ENCODE data around the gene GPX4. TPM values are rescaled to one million over a fixed set of nuclear protein-coding genes. Genes with fewer than 3 reads are reported as not detected.
A peak's percentile ranks its signal among the peaks of the same experiment; 100 is the strongest.
"Not testable (repeated sequence)": the region's sequence is repeated elsewhere in the genome, so short reads cannot be mapped to it uniquely, and the experiment has no call there.

The GPX4 gene
- polyA plus RNA-seq, 3 donors = 459 to 508 (median 493) TPM

- H3K36me3 ChIP-seq (replicated peaks in 1 of 2; ENCODE audit: control insufficient read depth in 1 of 2, insufficient read depth in 2 of 2, low read length in 2 of 2) = peaks cover 62 to 77% of the 10 kb centered on the region in 2 donors
- H3K36me3 Mint-ChIP-seq = peaks cover 41 to 73% of the 10 kb centered on the region in 2 donors
These were observed 23.4 kb downstream of the GPX4 start for GRCh38 chr19:1126984-1127760.

GRCh38 chr19:1128106-1128505 is 24.3 kb downstream of the GPX4 start:
- H3K36me3 ChIP-seq (replicated peaks in 1 of 2; ENCODE audit: control insufficient read depth in 1 of 2, insufficient read depth in 2 of 2, low read length in 2 of 2) = peaks cover 55 to 68% of the 10 kb centered on the region in 2 donors
- Mint-ChIP-seq H3K4me3 (no peak overlapping the region), H3K27me3 (ENCODE audit: low read depth in 3 of 3) (peaks cover 0 to 2% (median 0%) of the 10 kb centered on the region in 3 donors), H3K9me3 (no peaks in the 10 kb centered on the region), H3K4me1 (peaks cover 20% of the 10 kb centered on the region), H3K36me3 (peaks cover 37 to 66% of the 10 kb centered on the region in 2 donors), H3K27ac (peak overlapping the region in 3 of 7 donors; percentile 37 to 70 (median 50))
- H3K4me1 ChIP-seq (ENCODE audit: control insufficient read depth in 1 of 2, insufficient read depth in 2 of 2, low read length in 2 of 2) = peaks cover 23 to 29% of the 10 kb centered on the region in 2 donors
- H3K4me2 ChIP-seq (replicated peaks; ENCODE audit: extremely low read depth, low read length, poor library complexity, severe bottlenecking) = no peak overlapping the region
- no peaks in the 10 kb centered on the region for H3K9me3 ChIP-seq (replicated peaks in 1 of 2; ENCODE audit: control insufficient read depth in 1 of 2, insufficient read depth in 1 of 2, low read length in 2 of 2)
- peaks cover 60% of the 10 kb centered on the region for H3K79me2 ChIP-seq (ENCODE audit: insufficient read depth, low read length)
- peaks cover 92% of the 10 kb centered on the region for H4K20me1 ChIP-seq (ENCODE audit: insufficient read depth, low read length)
- no peak overlapping the region for H3K4me3 ChIP-seq (replicated peaks in 1 of 3; ENCODE audit: low read depth in 2 of 3, low read length in 3 of 3)
- no peaks in the 10 kb centered on the region for H3K27me3 ChIP-seq (ENCODE audit: control insufficient read depth in 2 of 2, insufficient read depth in 2 of 2, low read length in 2 of 2)
- intact Hi-C loops (cut with micrococcal nuclease) = no loop called here
- no peak overlapping the region for H3K9ac ChIP-seq (ENCODE audit: insufficient read depth, low read length, poor library complexity, severe bottlenecking)
- DNase-seq = no peak
- no peak overlapping the region for H3K27ac ChIP-seq (ENCODE audit: low read depth in 1 of 2, low read length in 2 of 2)
- no peak overlapping the region for H2AFZ ChIP-seq (ENCODE audit: insufficient read depth, low read depth, low read length, poor library complexity, severe bottlenecking)
- WGBS (ENCODE audit: insufficient coverage) = 92% methylated on average over 13 of the region's 17 CpGs
- TF ChIP-seq CTCF (IDR thresholded peaks at IDR 0.05) = no peak

More at GRCh38 chr19:1126984-1127760, 23.4 kb downstream of the GPX4 start:
- intact Hi-C loops (cut with micrococcal nuclease) = no loop called here
- peaks cover 58% of the 10 kb centered on the region for H3K79me2 ChIP-seq (ENCODE audit: insufficient read depth, low read length)
- DNase-seq = no peak
- no peaks in the 10 kb centered on the region for H3K27me3 ChIP-seq (ENCODE audit: control insufficient read depth in 2 of 2, insufficient read depth in 2 of 2, low read length in 2 of 2)
- H4K20me1 ChIP-seq (ENCODE audit: insufficient read depth, low read length) = peaks cover 97% of the 10 kb centered on the region
- TF ChIP-seq CTCF (IDR thresholded peaks at IDR 0.05) = no peak
- WGBS (ENCODE audit: insufficient coverage) = 95% methylated on average over 33 of the region's 33 CpGs
- H3K27ac ChIP-seq (ENCODE audit: low read depth in 1 of 2, low read length in 2 of 2) = no peak overlapping the region
- peaks cover 14 to 20% of the 10 kb centered on the region in 2 donors for H3K4me1 ChIP-seq (ENCODE audit: control insufficient read depth in 1 of 2, insufficient read depth in 2 of 2, low read length in 2 of 2)
- H3K9me3 Mint-ChIP-seq = peaks cover 0 to 3% (median 0%) of the 10 kb centered on the region in 7 donors
- no peak overlapping the region for H3K4me2 ChIP-seq (replicated peaks; ENCODE audit: extremely low read depth, low read length, poor library complexity, severe bottlenecking)
- H3K4me3 Mint-ChIP-seq = peak overlapping the region in 1 of 2 donors; percentile 24
- H3K4me1 Mint-ChIP-seq = peaks cover 16% of the 10 kb centered on the region
- no peak overlapping the region for H3K4me3 ChIP-seq (replicated peaks in 1 of 3; ENCODE audit: low read depth in 2 of 3, low read length in 3 of 3)
- no peak overlapping the region for H3K9ac ChIP-seq (ENCODE audit: insufficient read depth, low read length, poor library complexity, severe bottlenecking)
- no peaks in the 10 kb centered on the region for H3K9me3 ChIP-seq (replicated peaks in 1 of 2; ENCODE audit: control insufficient read depth in 1 of 2, insufficient read depth in 1 of 2, low read length in 2 of 2)
- H3K27me3 Mint-ChIP-seq (ENCODE audit: low read depth in 3 of 3) = peaks cover 0 to 2% (median 0%) of the 10 kb centered on the region in 3 donors
- H3K27ac Mint-ChIP-seq = peak overlapping the region in 5 of 7 donors; percentile 22 to 77 (median 66)
- H2AFZ ChIP-seq (ENCODE audit: insufficient read depth, low read depth, low read length, poor library complexity, severe bottlenecking) = no peak overlapping the region

GRCh38 chr19:1129084-1129483 is 25.3 kb downstream of the GPX4 start:
- H3K4me2 ChIP-seq (replicated peaks; ENCODE audit: extremely low read depth, low read length, poor library complexity, severe bottlenecking); H2AFZ ChIP-seq (ENCODE audit: insufficient read depth, low read depth, low read length, poor library complexity, severe bottlenecking); H3K4me3 ChIP-seq (replicated peaks in 1 of 3; ENCODE audit: low read depth in 2 of 3, low read length in 3 of 3); H3K9me3 ChIP-seq (replicated peaks in 1 of 2; ENCODE audit: control insufficient read depth in 1 of 2, insufficient read depth in 1 of 2, low read length in 2 of 2); H3K9me3 Mint-ChIP-seq; H3K27me3 ChIP-seq (ENCODE audit: control insufficient read depth in 2 of 2, insufficient read depth in 2 of 2, low read length in 2 of 2); H3K27ac ChIP-seq (ENCODE audit: low read depth in 1 of 2, low read length in 2 of 2); DNase-seq; H3K27me3 Mint-ChIP-seq (ENCODE audit: low read depth in 3 of 3); H3K9ac ChIP-seq (ENCODE audit: insufficient read depth, low read length, poor library complexity, severe bottlenecking); intact Hi-C loops (cut with micrococcal nuclease): not testable (repeated sequence)
- Histone ChIP-seq H3K4me1 (ENCODE audit: control insufficient read depth in 1 of 2, insufficient read depth in 2 of 2, low read length in 2 of 2) (peaks cover 33 to 39% of the 10 kb centered on the region in 2 donors), H4K20me1 (ENCODE audit: insufficient read depth, low read length) (peaks cover 92% of the 10 kb centered on the region), H3K79me2 (ENCODE audit: insufficient read depth, low read length) (peaks cover 67% of the 10 kb centered on the region), H3K36me3 (replicated peaks in 1 of 2; ENCODE audit: control insufficient read depth in 1 of 2, insufficient read depth in 2 of 2, low read length in 2 of 2) (peaks cover 45 to 60% of the 10 kb centered on the region in 2 donors)
- Mint-ChIP-seq H3K4me1 (peaks cover 28% of the 10 kb centered on the region), H3K36me3 (peaks cover 36 to 64% of the 10 kb centered on the region in 2 donors), H3K4me3 (peak overlapping the region in 1 of 2 donors; percentile 34), H3K27ac (peak overlapping the region in 2 of 7 donors; percentile 41 to 79)
- WGBS (ENCODE audit: insufficient coverage) = 94% methylated on average over 5 of the region's 7 CpGs

Data from CD14-positive monocyte (primary cell).